Activated effector memory CD4-positive, alpha-beta T cell treated with Interleukin-2 at 50 U/mL for 16 hours (primary cell): ENCODE data around the gene RAI14.
"Not testable (repeated sequence)": the region's sequence is repeated elsewhere in the genome, so short reads cannot be mapped to it uniquely, and the experiment has no call there.

ENCODE experiments used
- DNase-seq: peaks from one replicate; pipeline ENCODE4 v3.0.0-alpha.2; 2020

RAI14 gene

GRCh38 chr5:34701442-34701841 is 45.3 kb downstream of the RAI14 start:
- not testable (repeated sequence) for DNase-seq

- DNase-seq: no peak
Observed at GRCh38 chr5:34703767-34704713, 47.9 kb downstream of the RAI14 start.

- no peak for DNase-seq
Observed at GRCh38 chr5:34706084-34706483, 50.0 kb downstream of the RAI14 start.

- DNase-seq: no peak
Observed at GRCh38 chr5:34707451-34708107, 51.5 kb downstream of the RAI14 start.

GRCh38 chr5:34708777-34709176 is 52.6 kb downstream of the RAI14 start:
- DNase-seq: no peak

- DNase-seq: no peak
Observed at GRCh38 chr5:34709861-34710673, 53.9 kb downstream of the RAI14 start.

- no peak for DNase-seq
Observed at GRCh38 chr5:34712565-34712964, 56.4 kb downstream of the RAI14 start.

- no peak for DNase-seq
Observed at GRCh38 chr5:34715711-34716110, 59.6 kb downstream of the RAI14 start.

GRCh38 chr5:34716986-34717385 is 60.9 kb downstream of the RAI14 start:
- DNase-seq: no peak

GRCh38 chr5:34717426-34718327 is 61.5 kb downstream of the RAI14 start:
- no peak for DNase-seq

GRCh38 chr5:34718516-34718915 is 62.4 kb downstream of the RAI14 start:
- DNase-seq: no peak

GRCh38 chr5:34719029-34719428 is 62.9 kb downstream of the RAI14 start:
- no peak for DNase-seq

- DNase-seq: no peak
Observed at GRCh38 chr5:34721327-34721726, 65.2 kb downstream of the RAI14 start.

- DNase-seq: no peak
Observed at GRCh38 chr5:34722183-34722582, 66.1 kb downstream of the RAI14 start.

GRCh38 chr5:34724741-34725140 is 68.6 kb downstream of the RAI14 start:
- DNase-seq: no peak

GRCh38 chr5:34727166-34727749 is 71.1 kb downstream of the RAI14 start:
- DNase-seq: not testable (repeated sequence)

GRCh38 chr5:34728236-34728635 is 72.1 kb downstream of the RAI14 start:
- DNase-seq: no peak

GRCh38 chr5:34731435-34732232 is 75.5 kb downstream of the RAI14 start:
- DNase-seq: no peak

GRCh38 chr5:34734326-34734725 is 78.2 kb downstream of the RAI14 start:
- DNase-seq: no peak

GRCh38 chr5:34735491-34736426 is 79.6 kb downstream of the RAI14 start:
- no peak for DNase-seq
